GM21367 (cell line): ENCODE measurements around the gene INSYN2A.

ENCODE experiments used
- ATAC-seq: cut with Tn5 transposase; IDR thresholded peaks from one replicate; pipeline ENCODE4 v1.9.1; 2021; ENCODE audit not compliant: unreplicated experiment

INSYN2A gene

GRCh38 chr10:127196282-127197153 lies at the start of gene INSYN2A:
TSS of gene INSYN2A (minus strand) at chr10:127196591. CDS start at chr10:127176395, 20,196 bp downstream.
- no peak for ATAC-seq

- no peak for ATAC-seq
These were observed 49.1 kb upstream of the INSYN2A start for GRCh38 chr10:127245456-127245855.

GRCh38 chr10:127243490-127244272 lies 47.3 kb upstream of the INSYN2A start:
- no peak for ATAC-seq

GRCh38 chr10:127242914-127243313 lies 46.5 kb upstream of the INSYN2A start:
- ATAC-seq, result no peak

GRCh38 chr10:127236266-127236665 lies 39.9 kb upstream of the INSYN2A start:
- no peak for ATAC-seq

- ATAC-seq, result no peak
These were observed 38.0 kb upstream of the INSYN2A start for GRCh38 chr10:127234306-127234800.

- ATAC-seq, result no peak
These were observed 31.9 kb upstream of the INSYN2A start for GRCh38 chr10:127228195-127228787.

GRCh38 chr10:127227663-127228062 lies 31.3 kb upstream of the INSYN2A start:
- ATAC-seq, result no peak

- ATAC-seq, result no peak
These were observed 30.6 kb upstream of the INSYN2A start for GRCh38 chr10:127227027-127227426.

- no peak for ATAC-seq
These were observed 24.9 kb upstream of the INSYN2A start for GRCh38 chr10:127221281-127221680.

- no peak for ATAC-seq
These were observed 22.3 kb upstream of the INSYN2A start for GRCh38 chr10:127218658-127219057.

- ATAC-seq, result no peak
These were observed 20.4 kb upstream of the INSYN2A start for GRCh38 chr10:127216786-127217185.

- no peak for ATAC-seq
These were observed 19.9 kb upstream of the INSYN2A start for GRCh38 chr10:127216274-127216673.

- no peak for ATAC-seq
These were observed 19.5 kb upstream of the INSYN2A start for GRCh38 chr10:127215866-127216265.

GRCh38 chr10:127210936-127211466 lies 14.6 kb upstream of the INSYN2A start:
- ATAC-seq, result no peak

GRCh38 chr10:127207081-127207480 lies 10.7 kb upstream of the INSYN2A start:
- no peak for ATAC-seq

- ATAC-seq, result no peak
These were observed 6.7 kb upstream of the INSYN2A start for GRCh38 chr10:127203067-127203466.

- no peak for ATAC-seq
These were observed 4.3 kb upstream of the INSYN2A start for GRCh38 chr10:127200646-127201045.

GRCh38 chr10:127198721-127199120 lies 2.3 kb upstream of the INSYN2A start:
- ATAC-seq, result no peak

GRCh38 chr10:127198307-127198706 lies 1.9 kb upstream of the INSYN2A start:
- no peak for ATAC-seq

GRCh38 chr10:127197154-127197432 lies 702 bp upstream of the INSYN2A start:
- ATAC-seq, result no peak
